HepG2 (cell line): Measurements from ENCODE around the gene VWCE. TPM values are rescaled to one million over a fixed set of nuclear protein-coding genes. Genes with fewer than 3 reads are reported as not detected.

ENCODE experiments used
- KDM2A ChIP-seq: sonication (generic); formaldehyde crosslinking; IDR thresholded peaks from 2 replicates; pipeline ENCODE4 v1.4.0; 2020; ENCODE audit warnings: low read depth, missing genetic modification reagents, borderline replicate concordance
- MIER2 ChIP-seq: IDR thresholded peaks from 2 replicates; pipeline ENCODE4 v1.6.1; 2016; ENCODE audit warnings: missing biosample characterization, missing genetic modification reagents
- NBN ChIP-seq: fragments of 450-650 bp; conservative IDR thresholded peaks from 2 replicates; pipeline ENCODE4 v1.6.1; 2017
- PHB2 ChIP-seq: fragments of 450-650 bp; IDR thresholded peaks from 2 replicates; pipeline ENCODE4 v1.6.1; 2018; ENCODE audit not compliant: partially characterized antibody
- SKI ChIP-seq: fragments of 450-650 bp; IDR thresholded peaks from one replicate; pipeline ENCODE4 v1.6.1; 2018; ENCODE audit warnings: mild to moderate bottlenecking; ENCODE audit not compliant: partially characterized antibody
- SRSF4 ChIP-seq: fragments of 200-400 bp; formaldehyde crosslinking; IDR thresholded peaks from one replicate; pipeline ENCODE4 v1.6.1; 2018; ENCODE audit warnings: mild to moderate bottlenecking, low read depth, low read length, moderate library complexity; ENCODE audit not compliant: poor library complexity, severe bottlenecking
- TCF7 ChIP-seq: sonication (generic); IDR thresholded peaks from 2 replicates; pipeline ENCODE4 v1.6.1; 2016; ENCODE audit warnings: antibody characterized with exemption, low read depth
- ZNF24 ChIP-seq: fragments of 450-650 bp; IDR thresholded peaks from 2 replicates; pipeline ENCODE4 v1.6.1; 2017; ENCODE audit warnings: antibody characterized with exemption, mild to moderate bottlenecking
- ZNF256 ChIP-seq: sonication (generic); formaldehyde crosslinking; conservative IDR thresholded peaks from 2 replicates; pipeline ENCODE4 v1.4.0; 2020; ENCODE audit warnings: missing genetic modification reagents
- ZNF3 ChIP-seq: IDR thresholded peaks from 2 replicates; pipeline ENCODE4 v1.7.0; 2017; ENCODE audit warnings: inconsistent platforms
- polyA plus RNA-seq, 8 experiments: library from polyadenylated mRNA; depleted of rRNA in 3 of 8; stranded (reverse) in 7 of 8; unstranded in 1 of 8; fragments of >200 nt; fragmentation: Illumina TruSeq in 4 of 8; extraction: Trizol in 4 of 8; gene quantifications; 2 replicates each; pipeline versions ENCODE4 v1.2.1 to v1.2.3, GENCODE V29; 2011 to 2016; ENCODE audit warnings: low read depth in 4 of 8, missing spikeins in 1 of 8, mixed read lengths in 1 of 8; ENCODE audit not compliant: insufficient read depth in 1 of 8
- total RNA-seq, 5 experiments: library from RNA; depleted of rRNA; stranded (reverse); fragments of >200 nt; fragmentation: Illumina TruSeq; extraction: Trizol; gene quantifications; 2 replicates each; pipeline ENCODE4 v1.2.3, GENCODE V29; 2016; ENCODE audit warnings: low read depth in 1 of 5
- TF ChIP-seq, protein P1 (sequence below): sonication (generic); formaldehyde crosslinking; IDR thresholded peaks from 2 replicates; pipeline ENCODE4 v1.5.1; 2020; ENCODE audit warnings: mild to moderate bottlenecking, missing genetic modification reagents, moderate library complexity
- TF ChIP-seq, protein P2 (sequence below): IDR thresholded peaks from 2 replicates; pipeline ENCODE4 v1.6.1; 2012; ENCODE audit warnings: low read depth, low read length, improper control_type of control experiment
- TF ChIP-seq, protein P3 (sequence below): sonication (generic); formaldehyde crosslinking; IDR thresholded peaks from 2 replicates; pipeline ENCODE4 v1.5.1; 2020; ENCODE audit warnings: missing genetic modification reagents, mild to moderate bottlenecking, borderline replicate concordance
- TF ChIP-seq, protein P4 (sequence below): IDR thresholded peaks from 2 replicates; pipeline ENCODE4 v1.6.1; 2016; ENCODE audit warnings: missing compliant biosample characterization, missing genetic modification reagents, borderline replicate concordance
- TF ChIP-seq, protein P5 (sequence below): sonication (generic); formaldehyde crosslinking; IDR thresholded peaks from 2 replicates; pipeline ENCODE4 v1.5.0; 2020; ENCODE audit warnings: missing genetic modification reagents

The VWCE gene
- total and polyA plus RNA-seq, 2 of the 13 experiments (the other 11 are each of a cell fraction or from before 2014, with no cell fraction given) = 27.6 to 58.3 TPM

DNA sequence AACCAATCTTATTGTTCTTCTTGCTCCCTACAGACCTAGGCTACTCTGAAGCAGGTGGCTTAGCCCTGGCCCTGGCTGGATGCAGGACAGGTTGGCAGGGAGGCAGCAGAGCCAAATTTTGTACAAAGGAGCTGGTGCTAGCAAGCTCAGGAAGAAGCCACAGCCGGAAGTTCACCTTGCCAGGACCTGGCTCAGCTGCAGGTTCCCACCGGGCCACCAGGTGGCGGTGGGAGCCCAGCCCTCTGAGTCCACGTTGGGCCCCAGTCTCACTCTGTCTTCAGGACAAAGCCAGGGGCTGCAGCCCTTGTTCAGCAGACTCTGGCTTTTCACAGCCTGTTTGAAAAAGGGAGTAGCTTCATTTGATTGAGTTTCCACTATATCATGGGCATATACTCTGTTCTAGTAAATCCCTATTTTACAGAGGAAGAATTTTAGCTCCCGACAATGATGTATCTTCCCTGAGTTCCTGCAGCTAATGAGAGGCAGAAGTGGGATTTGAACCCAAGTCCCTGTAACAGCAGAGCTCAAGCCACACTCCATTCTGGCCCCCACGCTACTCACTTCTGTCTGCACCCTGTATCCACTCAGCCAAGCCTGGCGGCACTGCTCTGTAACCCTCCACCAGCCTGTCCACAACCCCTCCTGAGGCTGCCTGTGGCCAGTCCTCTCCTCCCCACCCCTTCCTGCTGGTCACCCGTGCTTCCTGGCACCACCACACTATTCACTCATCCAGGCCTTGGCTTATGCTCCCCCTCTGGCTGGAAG is 41.2 kb upstream of the VWCE start (continued):
- TF ChIP-seq, protein P1, sequence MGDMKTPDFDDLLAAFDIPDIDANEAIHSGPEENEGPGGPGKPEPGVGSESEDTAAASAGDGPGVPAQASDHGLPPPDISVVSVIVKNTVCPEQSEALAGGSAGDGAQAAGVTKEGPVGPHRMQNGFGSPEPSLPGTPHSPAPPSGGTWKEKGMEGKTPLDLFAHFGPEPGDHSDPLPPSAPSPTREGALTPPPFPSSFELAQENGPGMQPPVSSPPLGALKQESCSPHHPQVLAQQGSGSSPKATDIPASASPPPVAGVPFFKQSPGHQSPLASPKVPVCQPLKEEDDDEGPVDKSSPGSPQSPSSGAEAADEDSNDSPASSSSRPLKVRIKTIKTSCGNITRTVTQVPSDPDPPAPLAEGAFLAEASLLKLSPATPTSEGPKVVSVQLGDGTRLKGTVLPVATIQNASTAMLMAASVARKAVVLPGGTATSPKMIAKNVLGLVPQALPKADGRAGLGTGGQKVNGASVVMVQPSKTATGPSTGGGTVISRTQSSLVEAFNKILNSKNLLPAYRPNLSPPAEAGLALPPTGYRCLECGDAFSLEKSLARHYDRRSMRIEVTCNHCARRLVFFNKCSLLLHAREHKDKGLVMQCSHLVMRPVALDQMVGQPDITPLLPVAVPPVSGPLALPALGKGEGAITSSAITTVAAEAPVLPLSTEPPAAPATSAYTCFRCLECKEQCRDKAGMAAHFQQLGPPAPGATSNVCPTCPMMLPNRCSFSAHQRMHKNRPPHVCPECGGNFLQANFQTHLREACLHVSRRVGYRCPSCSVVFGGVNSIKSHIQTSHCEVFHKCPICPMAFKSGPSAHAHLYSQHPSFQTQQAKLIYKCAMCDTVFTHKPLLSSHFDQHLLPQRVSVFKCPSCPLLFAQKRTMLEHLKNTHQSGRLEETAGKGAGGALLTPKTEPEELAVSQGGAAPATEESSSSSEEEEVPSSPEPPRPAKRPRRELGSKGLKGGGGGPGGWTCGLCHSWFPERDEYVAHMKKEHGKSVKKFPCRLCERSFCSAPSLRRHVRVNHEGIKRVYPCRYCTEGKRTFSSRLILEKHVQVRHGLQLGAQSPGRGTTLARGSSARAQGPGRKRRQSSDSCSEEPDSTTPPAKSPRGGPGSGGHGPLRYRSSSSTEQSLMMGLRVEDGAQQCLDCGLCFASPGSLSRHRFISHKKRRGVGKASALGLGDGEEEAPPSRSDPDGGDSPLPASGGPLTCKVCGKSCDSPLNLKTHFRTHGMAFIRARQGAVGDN (CRISPR knock-in tag) = peak; percentile 87
- TF ChIP-seq ZNF3 (CRISPR knock-in tag) = no peak
- no peak for TF ChIP-seq ZNF256 (CRISPR knock-in tag)
- TF ChIP-seq, protein P2, sequence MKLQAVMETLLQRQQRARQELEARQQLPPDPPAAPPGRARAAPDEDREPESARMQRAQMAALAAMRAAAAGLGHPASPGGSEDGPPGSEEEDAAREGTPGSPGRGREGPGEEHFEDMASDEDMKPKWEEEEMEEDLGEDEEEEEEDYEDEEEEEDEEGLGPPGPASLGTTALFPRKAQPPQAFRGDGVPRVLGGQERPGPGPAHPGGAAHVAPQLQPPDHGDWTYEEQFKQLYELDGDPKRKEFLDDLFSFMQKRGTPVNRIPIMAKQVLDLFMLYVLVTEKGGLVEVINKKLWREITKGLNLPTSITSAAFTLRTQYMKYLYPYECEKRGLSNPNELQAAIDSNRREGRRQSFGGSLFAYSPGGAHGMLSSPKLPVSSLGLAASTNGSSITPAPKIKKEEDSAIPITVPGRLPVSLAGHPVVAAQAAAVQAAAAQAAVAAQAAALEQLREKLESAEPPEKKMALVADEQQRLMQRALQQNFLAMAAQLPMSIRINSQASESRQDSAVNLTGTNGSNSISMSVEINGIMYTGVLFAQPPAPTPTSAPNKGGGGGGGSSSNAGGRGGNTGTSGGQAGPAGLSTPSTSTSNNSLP = no peak
- TF ChIP-seq, protein P3, sequence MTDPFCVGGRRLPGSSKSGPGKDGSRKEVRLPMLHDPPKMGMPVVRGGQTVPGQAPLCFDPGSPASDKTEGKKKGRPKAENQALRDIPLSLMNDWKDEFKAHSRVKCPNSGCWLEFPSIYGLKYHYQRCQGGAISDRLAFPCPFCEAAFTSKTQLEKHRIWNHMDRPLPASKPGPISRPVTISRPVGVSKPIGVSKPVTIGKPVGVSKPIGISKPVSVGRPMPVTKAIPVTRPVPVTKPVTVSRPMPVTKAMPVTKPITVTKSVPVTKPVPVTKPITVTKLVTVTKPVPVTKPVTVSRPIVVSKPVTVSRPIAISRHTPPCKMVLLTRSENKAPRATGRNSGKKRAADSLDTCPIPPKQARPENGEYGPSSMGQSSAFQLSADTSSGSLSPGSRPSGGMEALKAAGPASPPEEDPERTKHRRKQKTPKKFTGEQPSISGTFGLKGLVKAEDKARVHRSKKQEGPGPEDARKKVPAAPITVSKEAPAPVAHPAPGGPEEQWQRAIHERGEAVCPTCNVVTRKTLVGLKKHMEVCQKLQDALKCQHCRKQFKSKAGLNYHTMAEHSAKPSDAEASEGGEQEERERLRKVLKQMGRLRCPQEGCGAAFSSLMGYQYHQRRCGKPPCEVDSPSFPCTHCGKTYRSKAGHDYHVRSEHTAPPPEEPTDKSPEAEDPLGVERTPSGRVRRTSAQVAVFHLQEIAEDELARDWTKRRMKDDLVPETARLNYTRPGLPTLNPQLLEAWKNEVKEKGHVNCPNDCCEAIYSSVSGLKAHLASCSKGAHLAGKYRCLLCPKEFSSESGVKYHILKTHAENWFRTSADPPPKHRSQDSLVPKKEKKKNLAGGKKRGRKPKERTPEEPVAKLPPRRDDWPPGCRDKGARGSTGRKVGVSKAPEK (CRISPR knock-in tag) = no peak
- no peak for TF ChIP-seq SRSF4
- TF ChIP-seq TCF7 = no peak
- TF ChIP-seq PHB2 = no peak
- no peak for TF ChIP-seq MIER2 (CRISPR knock-in tag)
- TF ChIP-seq, protein P4, sequence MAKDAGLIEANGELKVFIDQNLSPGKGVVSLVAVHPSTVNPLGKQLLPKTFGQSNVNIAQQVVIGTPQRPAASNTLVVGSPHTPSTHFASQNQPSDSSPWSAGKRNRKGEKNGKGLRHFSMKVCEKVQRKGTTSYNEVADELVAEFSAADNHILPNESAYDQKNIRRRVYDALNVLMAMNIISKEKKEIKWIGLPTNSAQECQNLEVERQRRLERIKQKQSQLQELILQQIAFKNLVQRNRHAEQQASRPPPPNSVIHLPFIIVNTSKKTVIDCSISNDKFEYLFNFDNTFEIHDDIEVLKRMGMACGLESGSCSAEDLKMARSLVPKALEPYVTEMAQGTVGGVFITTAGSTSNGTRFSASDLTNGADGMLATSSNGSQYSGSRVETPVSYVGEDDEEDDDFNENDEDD (CRISPR knock-in tag) = no peak
- TF ChIP-seq, protein P5, sequence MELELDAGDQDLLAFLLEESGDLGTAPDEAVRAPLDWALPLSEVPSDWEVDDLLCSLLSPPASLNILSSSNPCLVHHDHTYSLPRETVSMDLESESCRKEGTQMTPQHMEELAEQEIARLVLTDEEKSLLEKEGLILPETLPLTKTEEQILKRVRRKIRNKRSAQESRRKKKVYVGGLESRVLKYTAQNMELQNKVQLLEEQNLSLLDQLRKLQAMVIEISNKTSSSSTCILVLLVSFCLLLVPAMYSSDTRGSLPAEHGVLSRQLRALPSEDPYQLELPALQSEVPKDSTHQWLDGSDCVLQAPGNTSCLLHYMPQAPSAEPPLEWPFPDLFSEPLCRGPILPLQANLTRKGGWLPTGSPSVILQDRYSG (CRISPR knock-in tag) = no peak
- no peak for TF ChIP-seq ZNF24
- no peak for TF ChIP-seq NBN
- TF ChIP-seq KDM2A (CRISPR knock-in tag) = peak; percentile 52; the same call in 1 of the 2 replicates
- TF ChIP-seq SKI = no peak
